Measurements from ENCODE around the gene ZNF26. TPM values are rescaled to one million over a fixed set of nuclear protein-coding genes. Genes with fewer than 3 reads are reported as not detected.
"Not testable (repeated sequence)": the region's sequence is repeated elsewhere in the genome, so short reads cannot be mapped to it uniquely, and the experiment has no call there.

Gene ZNF26
- polyA plus RNA-seq, 1 of the 3 experiments (the other 2 are of a cell fraction) = 7.3 TPM

GRCh38 chr12:132986001-132986884 lies at the start of gene ZNF26 (continued):
- no peak for TF ChIP-seq EZH2phosphoT487 (IDR thresholded peaks at IDR 0.05; ENCODE audit: borderline replicate concordance, low read depth)
- peak; percentile 98 for TF ChIP-seq GABPA (IDR thresholded peaks at IDR 0.05; ENCODE audit: low read depth)
- TF ChIP-seq ELF1 (IDR thresholded peaks at IDR 0.05) = peak; percentile 94
- TF ChIP-seq MAX (IDR thresholded peaks at IDR 0.05; ENCODE audit: low read depth) = peak; percentile 98

- CTCF ChIA-PET; H3F3A ChIP-seq (replicated peaks; ENCODE audit: insufficient read depth); DNase-seq; H3K9ac ChIP-seq; H3K27me3 ChIP-seq (ENCODE audit: insufficient read depth); H3K27ac ChIP-seq (ENCODE audit: low read depth in 2 of 2, low read length in 1 of 2); H3K4me2 ChIP-seq; POLR2A ChIA-PET; H3K4me1 ChIP-seq (ENCODE audit: control insufficient read depth in 1 of 2, insufficient read depth in 2 of 2, low read depth in 1 of 2, low read length in 1 of 2); H3K9me2 ChIP-seq; H2AFZ ChIP-seq (ENCODE audit: low read depth); H4K20me1 ChIP-seq (ENCODE audit: insufficient read depth); H3K4me3 ChIP-seq (ENCODE audit: low read depth in 2 of 2, low read length in 1 of 2); H3K79me2 ChIP-seq (ENCODE audit: insufficient read depth): not testable (repeated sequence)
- 93% methylated on average over 8 of the region's 8 CpGs for WGBS (ENCODE audit: low lambda C conversion rate)
- Histone ChIP-seq H3K36me3 (replicated peaks in 1 of 2; ENCODE audit: control insufficient read depth in 1 of 2, insufficient read depth in 2 of 2, low read length in 1 of 2) (peaks cover 5 to 18% of the 10 kb centered on the region in 2 experiments), H3K9me3 (peaks cover 18% of the 10 kb centered on the region)
These were observed 49.2 kb upstream of the ZNF26 start for GRCh38 chr12:132936921-132937320.

GRCh38 chr12:132937476-132937875 lies 48.7 kb upstream of the ZNF26 start:
- Histone ChIP-seq H3K27me3 (ENCODE audit: insufficient read depth) (no peaks in the 10 kb centered on the region), H3K4me1 (ENCODE audit: control insufficient read depth in 1 of 2, insufficient read depth in 2 of 2, low read depth in 1 of 2, low read length in 1 of 2) (no peaks in the 10 kb centered on the region), H3K4me2 (no peak overlapping the region), H3K79me2 (ENCODE audit: insufficient read depth) (no peaks in the 10 kb centered on the region), H3K4me3 (ENCODE audit: low read depth in 2 of 2, low read length in 1 of 2) (no peak overlapping the region), H3K36me3 (replicated peaks in 1 of 2; ENCODE audit: control insufficient read depth in 1 of 2, insufficient read depth in 2 of 2, low read length in 1 of 2) (peaks cover 11 to 18% of the 10 kb centered on the region in 2 experiments), H2AFZ (ENCODE audit: low read depth) (no peak overlapping the region), H4K20me1 (ENCODE audit: insufficient read depth) (no peaks in the 10 kb centered on the region), H3K9ac (no peak overlapping the region), H3F3A (replicated peaks; ENCODE audit: insufficient read depth) (peaks cover 7% of the 10 kb centered on the region), H3K9me2 (no peaks in the 10 kb centered on the region), H3K27ac (ENCODE audit: low read depth in 2 of 2, low read length in 1 of 2) (no peak overlapping the region), H3K9me3 (peaks cover 18% of the 10 kb centered on the region)
- no peak for DNase-seq
- CTCF ChIA-PET = no interaction called here
- no peak for TF ChIP-seq NFIC (IDR thresholded peaks at IDR 0.05; ENCODE audit: borderline replicate concordance)
- POLR2A ChIA-PET = no interaction called here
- WGBS (ENCODE audit: low lambda C conversion rate) = 100% methylated on average over 2 of the region's 2 CpGs

GRCh38 chr12:132938807-132939206 lies 47.4 kb upstream of the ZNF26 start:
- CTCF ChIA-PET; H2AFZ ChIP-seq (ENCODE audit: low read depth); POLR2A ChIA-PET; H3K4me2 ChIP-seq; H3K27ac ChIP-seq (ENCODE audit: low read depth in 2 of 2, low read length in 1 of 2); H3K79me2 ChIP-seq (ENCODE audit: insufficient read depth); H3F3A ChIP-seq (replicated peaks; ENCODE audit: insufficient read depth); H3K27me3 ChIP-seq (ENCODE audit: insufficient read depth); H3K4me3 ChIP-seq (ENCODE audit: low read depth in 2 of 2, low read length in 1 of 2); DNase-seq; H3K4me1 ChIP-seq (ENCODE audit: control insufficient read depth in 1 of 2, insufficient read depth in 2 of 2, low read depth in 1 of 2, low read length in 1 of 2); H3K9ac ChIP-seq; H4K20me1 ChIP-seq (ENCODE audit: insufficient read depth); H3K9me2 ChIP-seq: not testable (repeated sequence)
- 98% methylated on average over 9 of the region's 25 CpGs for WGBS (ENCODE audit: low lambda C conversion rate)
- peaks cover 17 to 22% of the 10 kb centered on the region in 2 experiments for H3K36me3 ChIP-seq (replicated peaks in 1 of 2; ENCODE audit: control insufficient read depth in 1 of 2, insufficient read depth in 2 of 2, low read length in 1 of 2)
- peaks cover 15% of the 10 kb centered on the region for H3K9me3 ChIP-seq

Data from SK-N-SH (cell line).